IPS-11a (cell line): Measurements from ENCODE around the gene SCYL1.
A peak's percentile ranks its signal among the peaks of the same experiment; 100 is the strongest.

ENCODE experiments used
- H3K4me3 ChIP-seq: one replicate; pipeline ENCODE4 v1.5.1; 2013; ENCODE audit warnings: low read depth, low read length, control low read depth

SCYL1 gene

GRCh38 chr11:65524741-65525545 lies at the start of gene SCYL1:
SCYL1 (plus strand) TSS chr11:65525083; CDS start chr11:65525154, 71 bp downstream.
- H3K4me3 ChIP-seq: peak within 1 kb of the TSS; percentile 70

GRCh38 chr11:65476632-65477148 lies 48.2 kb upstream of the SCYL1 start:
- H3K4me3 ChIP-seq: peak overlapping the region; percentile 74

- peak overlapping the region; percentile 74 for H3K4me3 ChIP-seq
Measured at GRCh38 chr11:65477149-65477965, 47.5 kb upstream of the SCYL1 start.

GRCh38 chr11:65478388-65479183 lies 46.3 kb upstream of the SCYL1 start:
- no peak overlapping the region for H3K4me3 ChIP-seq

GRCh38 chr11:65479184-65480145 lies 45.4 kb upstream of the SCYL1 start:
- H3K4me3 ChIP-seq: no peak overlapping the region

- no peak overlapping the region for H3K4me3 ChIP-seq
Measured at GRCh38 chr11:65482306-65482850, 42.5 kb upstream of the SCYL1 start.

GRCh38 chr11:65485920-65486219 lies 39.0 kb upstream of the SCYL1 start:
- H3K4me3 ChIP-seq: no peak overlapping the region

GRCh38 chr11:65486570-65487466 lies 38.1 kb upstream of the SCYL1 start:
- no peak overlapping the region for H3K4me3 ChIP-seq

- H3K4me3 ChIP-seq: no peak overlapping the region
Measured at GRCh38 chr11:65487467-65488272, 37.2 kb upstream of the SCYL1 start.

- H3K4me3 ChIP-seq: no peak overlapping the region
Measured at GRCh38 chr11:65488273-65489034, 36.4 kb upstream of the SCYL1 start.

- H3K4me3 ChIP-seq: no peak overlapping the region
Measured at GRCh38 chr11:65489035-65489705, 35.7 kb upstream of the SCYL1 start.

- H3K4me3 ChIP-seq: no peak overlapping the region
Measured at GRCh38 chr11:65489706-65490320, 35.1 kb upstream of the SCYL1 start.

- no peak overlapping the region for H3K4me3 ChIP-seq
Measured at GRCh38 chr11:65491163-65491465, 33.8 kb upstream of the SCYL1 start.

- H3K4me3 ChIP-seq: no peak overlapping the region
Measured at GRCh38 chr11:65491614-65492386, 33.1 kb upstream of the SCYL1 start.

- H3K4me3 ChIP-seq: no peak overlapping the region
Measured at GRCh38 chr11:65492387-65492636, 32.6 kb upstream of the SCYL1 start.
